ENCODE measurements around the gene F2RL1.
A peak's percentile ranks its signal among the peaks of the same experiment; 100 is the strongest.

The F2RL1 gene

GRCh38 chr5:76813982-76814562 is 4.8 kb upstream of the F2RL1 start (continued):
- TF ChIP-seq, protein P1, sequence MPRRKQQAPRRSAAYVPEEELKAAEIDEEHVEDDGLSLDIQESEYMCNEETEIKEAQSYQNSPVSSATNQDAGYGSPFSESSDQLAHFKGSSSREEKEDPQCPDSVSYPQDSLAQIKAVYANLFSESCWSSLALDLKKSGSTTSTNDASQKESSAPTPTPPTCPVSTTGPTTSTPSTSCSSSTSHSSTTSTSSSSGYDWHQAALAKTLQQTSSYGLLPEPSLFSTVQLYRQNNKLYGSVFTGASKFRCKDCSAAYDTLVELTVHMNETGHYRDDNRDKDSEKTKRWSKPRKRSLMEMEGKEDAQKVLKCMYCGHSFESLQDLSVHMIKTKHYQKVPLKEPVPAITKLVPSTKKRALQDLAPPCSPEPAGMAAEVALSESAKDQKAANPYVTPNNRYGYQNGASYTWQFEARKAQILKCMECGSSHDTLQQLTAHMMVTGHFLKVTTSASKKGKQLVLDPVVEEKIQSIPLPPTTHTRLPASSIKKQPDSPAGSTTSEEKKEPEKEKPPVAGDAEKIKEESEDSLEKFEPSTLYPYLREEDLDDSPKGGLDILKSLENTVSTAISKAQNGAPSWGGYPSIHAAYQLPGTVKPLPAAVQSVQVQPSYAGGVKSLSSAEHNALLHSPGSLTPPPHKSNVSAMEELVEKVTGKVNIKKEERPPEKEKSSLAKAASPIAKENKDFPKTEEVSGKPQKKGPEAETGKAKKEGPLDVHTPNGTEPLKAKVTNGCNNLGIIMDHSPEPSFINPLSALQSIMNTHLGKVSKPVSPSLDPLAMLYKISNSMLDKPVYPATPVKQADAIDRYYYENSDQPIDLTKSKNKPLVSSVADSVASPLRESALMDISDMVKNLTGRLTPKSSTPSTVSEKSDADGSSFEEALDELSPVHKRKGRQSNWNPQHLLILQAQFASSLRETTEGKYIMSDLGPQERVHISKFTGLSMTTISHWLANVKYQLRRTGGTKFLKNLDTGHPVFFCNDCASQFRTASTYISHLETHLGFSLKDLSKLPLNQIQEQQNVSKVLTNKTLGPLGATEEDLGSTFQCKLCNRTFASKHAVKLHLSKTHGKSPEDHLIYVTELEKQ (tag by site-specific recombination; IDR thresholded peaks at IDR 0.05; ENCODE audit: borderline replicate concordance) = peak; percentile 57
- TF ChIP-seq ZBTB21 (tag by site-specific recombination; IDR thresholded peaks at IDR 0.05) = peak; percentile 57; the same call in 1 of the 2 replicates
- TF ChIP-seq ZNF704 (tag by site-specific recombination; IDR thresholded peaks at IDR 0.05) = no peak
- no peak for TF ChIP-seq SALL2 (tag by site-specific recombination; IDR thresholded peaks at IDR 0.05; ENCODE audit: borderline replicate concordance)
- 0 out of 2 replicates have a peak, but pooled peaks have one; percentile 40 for TF ChIP-seq MEIS1 (CRISPR knock-in tag; IDR thresholded peaks at IDR 0.05; ENCODE audit: borderline replicate concordance)
- no peak for TF ChIP-seq ZSCAN18 (tag by site-specific recombination; IDR thresholded peaks at IDR 0.05)
- no peak for TF ChIP-seq ZNF510 (tag by site-specific recombination; IDR thresholded peaks at IDR 0.05; ENCODE audit: insufficient replicate concordance)
- no peak for TF ChIP-seq ZFP3 (tag by site-specific recombination; IDR thresholded peaks at IDR 0.05; ENCODE audit: low read depth)
- TF ChIP-seq ZFP37 (tag by site-specific recombination; IDR thresholded peaks at IDR 0.05) = no peak
- no peak for TF ChIP-seq ZNF830 (tag by site-specific recombination; IDR thresholded peaks at IDR 0.05; ENCODE audit: low read depth)
- no peak for TF ChIP-seq ZNF792 (tag by site-specific recombination; IDR thresholded peaks at IDR 0.05)
- TF ChIP-seq PBX3 (CRISPR knock-in tag; IDR thresholded peaks at IDR 0.05) = no peak
- no peak for TF ChIP-seq ZNF677 (tag by site-specific recombination; IDR thresholded peaks at IDR 0.05)
- no peak for TF ChIP-seq ZNF274 (IDR thresholded peaks at IDR 0.05; ENCODE audit: low read length)
- TF ChIP-seq ZNF274 (tag by site-specific recombination; IDR thresholded peaks at IDR 0.05; ENCODE audit: borderline replicate concordance) = no peak
- TF ChIP-seq ZNF629 (tag by site-specific recombination; IDR thresholded peaks at IDR 0.05) = peak; percentile 94
- TF ChIP-seq IKZF3 (tag by site-specific recombination; IDR thresholded peaks at IDR 0.05) = no peak
- TF ChIP-seq ZNF555 (tag by site-specific recombination; conservative IDR thresholded peaks at IDR 0.05) = no peak
- TF ChIP-seq ZNF558 (tag by site-specific recombination; IDR thresholded peaks at IDR 0.05) = no peak
- TF ChIP-seq ZNF514 (tag by site-specific recombination; IDR thresholded peaks at IDR 0.05) = no peak
- no peak for TF ChIP-seq ZNF394 (tag by site-specific recombination; IDR thresholded peaks at IDR 0.05; ENCODE audit: borderline replicate concordance)
- no peak for TF ChIP-seq ZNF501 (tag by site-specific recombination; IDR thresholded peaks at IDR 0.05)
- no peak for TF ChIP-seq ZNF416 (tag by site-specific recombination; IDR thresholded peaks at IDR 0.05)
- TF ChIP-seq, protein P2, sequence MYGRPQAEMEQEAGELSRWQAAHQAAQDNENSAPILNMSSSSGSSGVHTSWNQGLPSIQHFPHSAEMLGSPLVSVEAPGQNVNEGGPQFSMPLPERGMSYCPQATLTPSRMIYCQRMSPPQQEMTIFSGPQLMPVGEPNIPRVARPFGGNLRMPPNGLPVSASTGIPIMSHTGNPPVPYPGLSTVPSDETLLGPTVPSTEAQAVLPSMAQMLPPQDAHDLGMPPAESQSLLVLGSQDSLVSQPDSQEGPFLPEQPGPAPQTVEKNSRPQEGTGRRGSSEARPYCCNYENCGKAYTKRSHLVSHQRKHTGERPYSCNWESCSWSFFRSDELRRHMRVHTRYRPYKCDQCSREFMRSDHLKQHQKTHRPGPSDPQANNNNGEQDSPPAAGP (tag by site-specific recombination; IDR thresholded peaks at IDR 0.05) = peak; percentile 64; the same call in 1 of the 2 replicates
- TF ChIP-seq GFI1B (tag by site-specific recombination; IDR thresholded peaks at IDR 0.05) = no peak
- TF ChIP-seq ZNF132 (tag by site-specific recombination; IDR thresholded peaks at IDR 0.05; ENCODE audit: borderline replicate concordance) = no peak
- TF ChIP-seq ZNF184 (tag by site-specific recombination; IDR thresholded peaks at IDR 0.05) = peak; percentile 53; the same call in 1 of the 2 replicates
- no peak for TF ChIP-seq GLI4 (tag by site-specific recombination; IDR thresholded peaks at IDR 0.05)
- no peak for TF ChIP-seq SCRT2 (tag by site-specific recombination; IDR thresholded peaks at IDR 0.05)
- no peak for TF ChIP-seq ZNF10 (tag by site-specific recombination; IDR thresholded peaks at IDR 0.05)
- TF ChIP-seq HOXC10 (CRISPR knock-in tag; IDR thresholded peaks at IDR 0.05) = no peak
- no peak for TF ChIP-seq ZNF529 (tag by site-specific recombination; IDR thresholded peaks at IDR 0.05; ENCODE audit: insufficient replicate concordance)
- 0 out of 2 replicates have a peak, but pooled peaks have one; percentile 30 for TF ChIP-seq ZIC2 (tag by site-specific recombination; IDR thresholded peaks at IDR 0.05)
- TF ChIP-seq ZNF776 (tag by site-specific recombination; IDR thresholded peaks at IDR 0.05; ENCODE audit: borderline replicate concordance) = no peak
